Lung (tissue), 12 donors: ENCODE results near the gene RBM20. TPM values are rescaled to one million over a fixed set of nuclear protein-coding genes. Genes with fewer than 3 reads are reported as not detected.

Experiments
- ATAC-seq: fragments of 200-7000 bp; cut with Tn5 transposase; one replicate; pipeline ENCODE4 v1.9.1; 2020; ENCODE audit warnings: moderate number of reproducible peaks; ENCODE audit not compliant: insufficient read depth, low FRiP score
- DNase-seq, 3 donors: peaks; one replicate each; pipeline ENCODE4 v3.0.0-alpha.2; 2013 to 2017
- H3K27ac ChIP-seq, 2 donors: one replicate each; pipeline ENCODE4 v1.5.1; 2013; ENCODE audit warnings: mild to moderate bottlenecking in 2 of 2, moderate library complexity in 2 of 2, control low read depth in 1 of 2, inconsistent platforms in 1 of 2, low read depth in 1 of 2, low read length in 1 of 2
- H3K27me3 ChIP-seq, 3 donors: one replicate each; pipeline ENCODE4 v1.5.1; 2013; ENCODE audit warnings: low read length in 2 of 3; ENCODE audit not compliant: control insufficient read depth in 3 of 3, insufficient read depth in 3 of 3
- H3K36me3 ChIP-seq, 4 donors: one replicate each; pipeline ENCODE4 v1.5.1; 2013; ENCODE audit warnings: low read length in 4 of 4, mild to moderate bottlenecking in 1 of 4, moderate library complexity in 1 of 4; ENCODE audit not compliant: control insufficient read depth in 4 of 4, insufficient read depth in 4 of 4
- H3K4me1 ChIP-seq, 5 donors: one replicate each; pipeline ENCODE4 v1.5.1; 2013; ENCODE audit warnings: low read length in 5 of 5, mild to moderate bottlenecking in 2 of 5, moderate library complexity in 1 of 5; ENCODE audit not compliant: control insufficient read depth in 5 of 5, insufficient read depth in 5 of 5
- H3K4me3 ChIP-seq: one replicate; pipeline ENCODE4 v1.5.1; 2013; ENCODE audit warnings: mild to moderate bottlenecking, control low read depth, moderate library complexity
- H3K9ac ChIP-seq, 2 donors: one replicate each; pipeline ENCODE4 v1.5.1; 2013; ENCODE audit warnings: low read length in 2 of 2, control low read depth in 1 of 2; ENCODE audit not compliant: insufficient read depth in 1 of 2
- H3K9me3 ChIP-seq, 4 donors: one replicate each; pipeline ENCODE4 v1.5.1; 2013; ENCODE audit warnings: low read length in 3 of 4, mild to moderate bottlenecking in 1 of 4, moderate library complexity in 1 of 4; ENCODE audit not compliant: control insufficient read depth in 4 of 4, insufficient read depth in 3 of 4
- CTCF ChIP-seq: IDR thresholded peaks from 2 replicates; pipeline ENCODE4 v1.5.1; 2012; ENCODE audit warnings: mild to moderate bottlenecking; ENCODE audit errors: control extremely low read depth, extremely low read depth
- WGBS, 2 donors: extraction: QIAGEN DNeasy Blood & Tissue Kit; methylation state at CpG; one replicate each; pipeline ENCODE4 v1.1.7; 2013; 5-methylcytosine and 5-hydroxymethylcytosine counted together
- polyA plus RNA-seq, 2 donors: library from polyadenylated mRNA; stranded (reverse); fragments of 200-250 nt; gene quantifications; one replicate each; pipeline ENCODE4 v1.2.1, GENCODE V29; 2013
- total RNA-seq, 2 donors: library from RNA; depleted of rRNA in 1 of 2; stranded (reverse); fragments of >200 nt in 1 of 2; gene quantifications; one replicate each; pipeline ENCODE4 v1.2.1, GENCODE V29; 2014 to 2021
- donor health status: control.
- donor health status: control.
- donor health status: Bipolar disorder and iron deficiency.
- donor health status: healthy.
- donor health status: DM: yes; HTN: yes; CAD: no.

The RBM20 gene
- total and polyA plus RNA-seq, 4 donors: 0.25 to 3.3 (median 0.66) TPM

GRCh38 chr10:110881247-110881646, 237.1 kb downstream of the RBM20 start:
- no peak for TF ChIP-seq CTCF
- H3K4me1 ChIP-seq: peaks cover 0 to 6% (median 5%) of the 10 kb centered on the region in 5 donors
- no peak overlapping the region for H3K9ac ChIP-seq
- no peak overlapping the region for H3K4me3 ChIP-seq
- no peaks in the 10 kb centered on the region for H3K27me3 ChIP-seq
- WGBS, 2 donors: 92 to 93% methylated on average over 9 of the region's 9 CpGs
- no peak for ATAC-seq
- DNase-seq: no peak
- H3K27ac ChIP-seq: no peak overlapping the region
- H3K36me3 ChIP-seq: peaks cover 0 to 57% (median 14%) of the 10 kb centered on the region in 4 donors
- no peaks in the 10 kb centered on the region for H3K9me3 ChIP-seq

- no peak for ATAC-seq
- WGBS, 2 donors: 68 to 79% methylated on average over 4 of the region's 4 CpGs
Observed at GRCh38 chr10:110881905-110882304, 237.8 kb downstream of the RBM20 start.

DNA sequence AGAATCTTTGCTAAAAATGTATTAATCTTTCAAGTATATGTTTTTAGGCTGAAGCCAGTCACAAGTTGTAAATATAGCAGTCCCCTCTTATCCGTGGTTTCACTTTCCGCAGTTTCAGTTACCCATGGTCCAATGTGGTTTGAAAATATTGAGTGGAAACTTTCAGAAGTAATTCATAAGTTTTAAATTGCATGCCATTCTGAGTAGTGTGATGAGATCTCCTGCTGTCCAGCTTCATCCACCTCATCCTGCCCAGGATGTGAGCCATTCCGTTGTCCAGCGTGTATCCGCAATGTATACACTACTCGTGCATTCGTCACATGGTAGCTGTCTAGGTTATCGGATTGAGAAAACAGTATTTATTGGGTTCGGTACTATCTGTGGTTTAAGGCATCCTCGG, 239.8 kb downstream of the RBM20 start:
- peaks cover 3 to 52% (median 15%) of the 10 kb centered on the region in 4 donors for H3K36me3 ChIP-seq
- WGBS, 2 donors: 81 to 86% methylated on average over 10 of the region's 10 CpGs

More at GRCh38 chr10:110881905-110882304, 237.8 kb downstream of the RBM20 start:
- Histone ChIP-seq H3K9ac (no peak overlapping the region), H3K36me3 (peaks cover 0 to 59% (median 14%) of the 10 kb centered on the region in 4 donors), H3K27ac (no peak overlapping the region), H3K4me1 (peaks cover 0 to 6% (median 0%) of the 10 kb centered on the region in 5 donors), H3K4me3 (no peak overlapping the region), H3K9me3 (no peaks in the 10 kb centered on the region), H3K27me3 (no peaks in the 10 kb centered on the region)
- no peak for TF ChIP-seq CTCF
- no peak for DNase-seq

More for the DNA sequence above, 239.8 kb downstream of the RBM20 start:
- H3K27ac ChIP-seq: no peak overlapping the region
- H3K9me3 ChIP-seq: no peaks in the 10 kb centered on the region
- peaks cover 0 to 6% (median 0%) of the 10 kb centered on the region in 5 donors for H3K4me1 ChIP-seq
- TF ChIP-seq CTCF: no peak
- H3K4me3 ChIP-seq: no peak overlapping the region
- no peaks in the 10 kb centered on the region for H3K27me3 ChIP-seq
- DNase-seq (no peak), ATAC-seq (no peak)
- H3K9ac ChIP-seq: no peak overlapping the region
